Stomach (tissue), 9 donors: Measurements from ENCODE around the gene SEC61B. TPM values are rescaled to one million over a fixed set of nuclear protein-coding genes. Genes with fewer than 3 reads are reported as not detected.

Experiments used
- DNase-seq, 2 donors: peaks; one replicate each; pipeline versions ENCODE4 v3.0.0 to v3.0.0-alpha.2; 2013 to 2019
- H3K27ac ChIP-seq, 5 donors: fragments of 200-600 bp in 4 of 5; sonication (generic) in 4 of 5; one replicate each; pipeline ENCODE4 v1.5.1; 2013 to 2019; ENCODE audit warnings: mild to moderate bottlenecking in 1 of 5, moderate library complexity in 1 of 5
- H3K27me3 ChIP-seq, 3 donors: fragments of 200-600 bp; sonication (generic); one replicate each; pipeline ENCODE4 v1.5.1; 2017 to 2019; ENCODE audit warnings: mixed run types in 1 of 3
- H3K36me3 ChIP-seq, 4 donors: fragments of 200-600 bp; sonication (generic); 1 replicate in 3 of 4; 2 replicates in 1 of 4; pipeline ENCODE4 v1.5.1; 2016 to 2019
- H3K4me1 ChIP-seq, 4 donors: fragments of 200-600 bp; sonication (generic); one replicate each; pipeline ENCODE4 v1.5.1; 2016 to 2019
- H3K4me3 ChIP-seq, 4 donors: fragments of 200-600 bp; sonication (generic) in 3 of 4; one replicate each; pipeline ENCODE4 v1.5.1; 2016 to 2019; ENCODE audit warnings: mild to moderate bottlenecking in 1 of 4
- H3K9me3 ChIP-seq, 4 donors: fragments of 200-600 bp; sonication (generic); one replicate each; pipeline ENCODE4 v1.5.1; 2016 to 2019
- CTCF ChIP-seq, 7 experiments: fragments of 450-650 bp in 4 of 7; fragments of 200-600 bp in 3 of 7; sonication (generic) in 3 of 7; IDR thresholded peaks; one replicate each; pipeline ENCODE4 v1.5.1; 2016 to 2019; ENCODE audit warnings: antibody characterized with exemption in 7 of 7, control low read depth in 2 of 7, mild to moderate bottlenecking in 1 of 7
- EP300 ChIP-seq: sonication (generic); formaldehyde crosslinking; IDR thresholded peaks from one replicate; pipeline ENCODE4 v1.6.1; 2017; ENCODE audit warnings: antibody characterized with exemption
- POLR2A ChIP-seq, 4 donors: fragments of 450-650 bp; IDR thresholded peaks; one replicate each; pipeline ENCODE4 v1.6.1; 2016; ENCODE audit warnings: antibody characterized with exemption in 4 of 4, control low read depth in 2 of 4, mild to moderate bottlenecking in 1 of 4, moderate library complexity in 1 of 4
- POLR2AphosphoS5 ChIP-seq, 3 donors: sonication (generic); formaldehyde crosslinking; IDR thresholded peaks; one replicate each; pipeline ENCODE4 v1.6.1; 2016; ENCODE audit warnings: antibody characterized with exemption in 3 of 3
- WGBS, 5 donors: extraction: QIAGEN DNeasy Blood & Tissue Kit in 3 of 5; methylation state at CpG; one replicate each; pipeline versions ENCODE4 v1.1.5 to v1.1.7; 2013 to 2018; 5-methylcytosine and 5-hydroxymethylcytosine counted together
- intact Hi-C: fragments of 100-400 bp; cut with DNase I; formaldehyde crosslinking; loops from one replicate; pipeline ENCODE4 v1.15.1; 2023; ENCODE audit warnings: low total_unique reads
- polyA plus RNA-seq, 3 donors: library from polyadenylated mRNA; stranded (reverse); fragments of 200-250 nt; gene quantifications; one replicate each; pipeline ENCODE4 v1.2.3, GENCODE V29; 2013
- small RNA-seq, 4 donors: library from RNA; depleted of rRNA; stranded (forward); fragments of <200 nt; gene quantifications; one replicate each; pipeline ENCODE3, GENCODE V24; 2016
- total RNA-seq, 5 donors: library from RNA; depleted of rRNA; stranded (reverse); fragments of >200 nt; gene quantifications; one replicate each; pipeline versions ENCODE4 v1.1.0 to v1.2.3, GENCODE V29; 2014 to 2016
- donor health status: healthy with polysubstance abuse.
- donor health status: Bipolar disorder and iron deficiency.
- donor health status: healthy.

The SEC61B gene
- total and polyA plus RNA-seq, 8 donors: 4.1 to 467 (median 161) TPM

DNA sequence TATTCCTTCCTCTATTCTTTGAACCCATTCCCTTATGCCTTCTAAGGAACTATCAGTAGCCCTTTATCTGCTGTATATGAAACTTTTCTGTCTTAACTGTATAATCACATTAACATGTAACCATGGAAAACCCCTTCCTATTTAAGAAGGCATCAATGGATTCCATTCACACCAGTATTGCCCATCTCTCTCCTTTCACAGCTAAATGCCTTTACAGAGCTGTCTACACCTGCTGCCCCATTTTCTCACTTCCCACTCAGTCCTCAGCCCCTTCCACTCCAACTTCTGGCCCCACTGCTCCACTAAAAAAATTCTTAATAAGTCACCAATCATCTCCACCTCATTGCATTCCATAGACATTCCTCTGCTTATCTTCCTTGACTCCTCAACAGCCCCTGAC, 50.8 kb downstream of the SEC61B start:
- Histone ChIP-seq H3K4me1 (no peaks in the 10 kb centered on the region), H3K9me3 (no peaks in the 10 kb centered on the region), H3K27ac (no peak overlapping the region), H3K36me3 (no peaks in the 10 kb centered on the region), H3K27me3 (no peaks in the 10 kb centered on the region), H3K4me3 (no peak overlapping the region)
- TF ChIP-seq CTCF (IDR thresholded peaks at IDR 0.05): no peak
- no peak for TF ChIP-seq POLR2A (IDR thresholded peaks at IDR 0.05)
- TF ChIP-seq EP300: no peak
- TF ChIP-seq POLR2AphosphoS5 (IDR thresholded peaks at IDR 0.05): no peak
- no peak for DNase-seq
- intact Hi-C loops: no loop called here

DNA sequence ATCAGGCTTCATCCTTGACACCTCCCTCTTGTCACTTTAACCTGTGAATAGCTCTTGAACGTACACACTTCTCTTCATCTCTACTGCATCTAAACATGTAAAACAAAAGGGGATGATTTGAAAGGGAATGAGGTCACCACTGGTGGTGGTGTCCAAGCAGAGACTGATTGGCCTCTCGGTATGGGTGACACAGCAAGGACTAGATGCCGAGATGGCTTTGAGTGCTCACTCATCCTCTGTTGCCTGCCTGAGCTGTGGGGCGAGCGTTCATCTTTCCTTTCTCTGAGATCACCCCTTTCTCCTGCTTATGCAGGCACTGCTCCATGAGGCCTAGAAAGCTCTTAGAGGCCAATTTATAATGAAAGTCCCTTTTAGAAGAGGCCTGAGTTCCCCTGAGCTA, 51.9 kb downstream of the SEC61B start:
- no peak overlapping the region for H3K27ac ChIP-seq
- no peaks in the 10 kb centered on the region for H3K9me3 ChIP-seq
- no peak overlapping the region for H3K4me3 ChIP-seq
- whole genome bisulfite sequencing, 5 donors: 88 to 94% (median 91%) methylated on average over 5 of the region's 5 CpGs
- no peaks in the 10 kb centered on the region for H3K36me3 ChIP-seq
- H3K27me3 ChIP-seq: no peaks in the 10 kb centered on the region
- DNase-seq: no peak
- no peak for TF ChIP-seq CTCF (IDR thresholded peaks at IDR 0.05)
- TF ChIP-seq POLR2AphosphoS5 (IDR thresholded peaks at IDR 0.05): no peak
- no peak for TF ChIP-seq POLR2A (IDR thresholded peaks at IDR 0.05)
- TF ChIP-seq EP300: no peak
- intact Hi-C loops: no loop called here
- no peaks in the 10 kb centered on the region for H3K4me1 ChIP-seq

DNA sequence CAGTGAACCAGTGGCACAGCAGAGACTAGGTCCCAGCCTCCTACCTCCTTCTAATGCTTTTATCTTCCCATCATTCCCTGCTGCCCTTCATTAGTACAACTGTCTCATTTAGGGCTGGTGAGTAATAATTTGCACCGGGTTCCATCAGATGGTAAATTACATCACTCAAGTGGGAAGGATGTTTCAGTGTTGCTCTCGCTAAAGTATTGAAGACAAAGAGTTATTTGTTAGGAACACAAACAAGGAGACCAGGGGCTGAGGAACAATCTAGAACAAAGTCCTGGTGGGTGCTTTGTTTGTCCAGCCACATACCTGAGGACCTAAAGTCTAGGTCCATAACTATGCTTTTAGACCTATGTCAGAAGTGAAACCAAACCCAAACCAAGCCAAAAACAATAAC, 52.4 kb downstream of the SEC61B start:
- TF ChIP-seq POLR2A (IDR thresholded peaks at IDR 0.05) (no peak), POLR2AphosphoS5 (IDR thresholded peaks at IDR 0.05) (no peak), CTCF (IDR thresholded peaks at IDR 0.05) (no peak), EP300 (no peak)
- Histone ChIP-seq H3K4me1 (no peaks in the 10 kb centered on the region), H3K27ac (no peak overlapping the region), H3K9me3 (no peaks in the 10 kb centered on the region), H3K36me3 (no peaks in the 10 kb centered on the region), H3K4me3 (no peak overlapping the region), H3K27me3 (no peaks in the 10 kb centered on the region)
- intact Hi-C loops: no loop called here
- no peak for DNase-seq
- WGBS, 5 donors: 36 to 46% (median 43%) methylated on average over 2 of the region's 2 CpGs

Small RNA genes within 50 kb of the gene (small RNA-seq; reads per million reads assigned to genes)
- 0 reads per million in 4 donors for gene RN7SL794P

Other genes with a start within 250 kb of the SEC61B start
- gene TGFBR1, start 117.2 kb upstream of the SEC61B start, total RNA-seq: 100 to 1,000 TPM in 2 of 5 donors, 10 to 100 TPM in 2, 1 to 10 TPM in 1; 7.2 to 119 (median 56.8) TPM
- 1 to 10 TPM; 5.2 to 9.1 (median 7.8) TPM for gene TGFBR1, start 117.2 kb upstream of the SEC61B start, polyA plus RNA-seq
- gene ALG2, start 340 bp upstream of the SEC61B start, total RNA-seq: 10 to 100 TPM in 4 of 5 donors, 1 to 10 TPM in 1; 1.8 to 33.9 (median 28.0) TPM
- 10 to 100 TPM; 12.5 to 19.0 (median 15.9) TPM for gene ALG2, start 340 bp upstream of the SEC61B start, polyA plus RNA-seq